PC-3 (cell line): ENCODE data around the gene MZT1.

ENCODE experiments used
- EZH2phosphoT487 ChIP-seq: fragments of 300-600 bp; sonication (generic); IDR thresholded peaks from 2 replicates; pipeline ENCODE4 v1.6.1; 2018; ENCODE audit warnings: mild to moderate bottlenecking, antibody characterized with exemption, low read length, borderline replicate concordance
- TF ChIP-seq, protein P1 (sequence below): fragments of 300-600 bp; sonication (generic); conservative IDR thresholded peaks from 2 replicates; pipeline ENCODE4 v1.5.1; 2017; ENCODE audit warnings: antibody characterized with exemption, low read depth, mild to moderate bottlenecking, low read length

GRCh38 chr13:72760189-72760588 lies 32.8 kb upstream of the MZT1 start:
- TF ChIP-seq, protein P1, sequence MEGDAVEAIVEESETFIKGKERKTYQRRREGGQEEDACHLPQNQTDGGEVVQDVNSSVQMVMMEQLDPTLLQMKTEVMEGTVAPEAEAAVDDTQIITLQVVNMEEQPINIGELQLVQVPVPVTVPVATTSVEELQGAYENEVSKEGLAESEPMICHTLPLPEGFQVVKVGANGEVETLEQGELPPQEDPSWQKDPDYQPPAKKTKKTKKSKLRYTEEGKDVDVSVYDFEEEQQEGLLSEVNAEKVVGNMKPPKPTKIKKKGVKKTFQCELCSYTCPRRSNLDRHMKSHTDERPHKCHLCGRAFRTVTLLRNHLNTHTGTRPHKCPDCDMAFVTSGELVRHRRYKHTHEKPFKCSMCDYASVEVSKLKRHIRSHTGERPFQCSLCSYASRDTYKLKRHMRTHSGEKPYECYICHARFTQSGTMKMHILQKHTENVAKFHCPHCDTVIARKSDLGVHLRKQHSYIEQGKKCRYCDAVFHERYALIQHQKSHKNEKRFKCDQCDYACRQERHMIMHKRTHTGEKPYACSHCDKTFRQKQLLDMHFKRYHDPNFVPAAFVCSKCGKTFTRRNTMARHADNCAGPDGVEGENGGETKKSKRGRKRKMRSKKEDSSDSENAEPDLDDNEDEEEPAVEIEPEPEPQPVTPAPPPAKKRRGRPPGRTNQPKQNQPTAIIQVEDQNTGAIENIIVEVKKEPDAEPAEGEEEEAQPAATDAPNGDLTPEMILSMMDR, result no peak
- TF ChIP-seq EZH2phosphoT487, result no peak
